GM18498 (cell line): ENCODE measurements around the gene NR0B2.

ENCODE experiments used
- ATAC-seq: cut with Tn5 transposase; IDR thresholded peaks from one replicate; pipeline ENCODE4 v1.9.1; 2021; ENCODE audit warnings: mild to moderate bottlenecking, moderate library complexity; ENCODE audit not compliant: unreplicated experiment

NR0B2 gene

DNA sequence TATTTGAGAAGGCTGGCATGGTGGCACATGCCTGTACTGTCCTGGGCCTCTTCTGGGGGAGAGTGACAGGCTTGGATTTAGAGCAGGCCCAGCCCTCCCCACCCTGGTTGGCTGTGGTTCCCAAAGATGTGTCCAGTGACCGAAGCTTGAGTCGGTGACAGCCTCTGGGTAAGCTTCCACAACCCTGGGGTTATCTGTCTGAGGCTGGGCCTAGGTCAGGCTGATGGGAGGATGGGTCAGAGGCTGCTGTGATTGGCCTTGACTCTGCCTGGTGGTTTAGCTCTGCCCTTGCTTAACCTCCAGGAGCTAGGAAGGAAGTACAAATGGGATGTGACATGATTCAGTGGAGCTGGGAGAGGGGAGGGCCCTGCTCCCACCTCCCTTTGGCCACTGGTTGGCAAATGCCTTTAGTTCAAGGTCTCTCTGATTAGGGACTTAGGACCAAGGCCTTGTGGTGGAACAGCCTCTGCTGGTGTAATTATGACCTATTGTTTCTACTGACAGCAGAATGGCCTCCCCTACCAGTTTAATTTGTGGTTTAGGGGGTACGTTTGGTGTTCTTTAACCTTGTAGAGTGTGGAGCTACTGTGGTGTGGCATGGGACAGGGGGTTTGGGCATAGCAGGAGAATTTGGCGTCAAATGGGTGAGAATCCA, 24.4 kb upstream of the NR0B2 start:
- ATAC-seq, result no peak

- ATAC-seq, result no peak
Observed at GRCh38 chr1:26936823-26937222, 23.0 kb upstream of the NR0B2 start.

DNA sequence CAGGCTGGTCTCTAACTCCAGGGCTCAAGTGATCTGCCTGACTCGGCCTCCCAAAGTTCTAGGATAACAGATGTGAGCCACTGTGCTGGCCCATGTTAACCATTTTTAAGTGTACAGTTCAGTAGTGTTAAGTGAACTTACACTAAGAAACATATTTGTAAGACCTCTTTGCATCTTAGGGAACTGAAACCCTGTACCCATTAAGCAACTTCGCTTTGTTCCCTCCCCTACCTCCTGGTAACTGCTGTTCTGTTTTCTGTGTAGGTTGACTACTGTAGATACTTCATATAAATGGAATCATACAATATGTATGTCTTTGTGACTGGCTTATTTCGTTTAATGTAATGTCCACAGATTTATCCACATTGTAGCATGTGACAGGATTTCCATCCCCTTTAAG, 18.8 kb upstream of the NR0B2 start:
- no peak for ATAC-seq

- ATAC-seq, result no peak
Observed at GRCh38 chr1:26923711-26924110, 9.9 kb upstream of the NR0B2 start.

- no peak for ATAC-seq
Observed at GRCh38 chr1:26922901-26923300, 9.1 kb upstream of the NR0B2 start.

GRCh38 chr1:26922431-26922729, 8.6 kb upstream of the NR0B2 start:
- no peak for ATAC-seq

DNA sequence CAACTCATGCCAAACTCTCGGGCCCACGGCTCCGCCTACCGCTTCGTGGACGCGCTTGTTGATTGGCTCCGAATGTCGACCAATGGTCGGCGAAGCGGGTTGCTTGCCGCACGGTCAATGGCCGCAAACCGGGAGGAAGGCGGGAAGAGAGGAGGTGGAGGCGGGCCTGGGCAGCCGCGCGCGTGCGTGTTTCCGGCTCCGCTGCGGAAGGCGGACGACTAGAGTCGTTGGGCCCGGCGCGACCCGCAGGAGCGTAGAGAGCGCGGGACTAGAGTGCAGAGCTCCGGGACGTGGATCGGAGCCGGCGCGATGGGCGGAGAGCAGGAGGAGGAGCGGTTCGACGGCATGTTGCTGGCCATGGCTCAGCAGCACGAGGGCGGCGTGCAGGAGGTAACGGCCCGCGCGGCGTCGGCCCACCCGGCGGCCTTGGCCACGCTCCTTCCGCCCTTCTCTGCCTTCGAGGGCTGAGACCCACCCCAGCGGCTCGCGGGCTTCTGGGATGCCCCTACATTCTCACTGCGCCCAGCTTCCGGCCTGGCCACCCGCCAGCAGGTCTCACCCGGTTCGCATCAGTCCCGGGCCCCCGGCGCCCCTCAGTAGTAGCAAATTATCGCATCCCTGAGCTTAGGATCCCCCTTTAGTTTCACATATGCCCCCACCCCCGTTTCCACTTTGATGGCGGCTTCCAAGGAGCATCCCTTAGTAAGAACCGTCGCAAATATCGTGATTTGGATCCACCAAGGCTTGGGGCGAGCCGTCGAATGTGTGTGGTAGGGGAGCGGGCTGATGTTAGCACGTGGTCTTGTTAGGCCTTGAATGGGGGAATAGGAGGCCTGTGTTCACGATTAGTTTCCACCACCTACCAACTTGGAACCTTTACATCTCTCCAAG, 8.0 kb upstream of the NR0B2 start, which contains the start of gene NUDC:
Gene NUDC (plus strand): TSS at position 204 of the 891 bp plus-strand sequence. CDS start 106 bp downstream, at position 310.
- ATAC-seq, result peak; percentile 97

DNA sequence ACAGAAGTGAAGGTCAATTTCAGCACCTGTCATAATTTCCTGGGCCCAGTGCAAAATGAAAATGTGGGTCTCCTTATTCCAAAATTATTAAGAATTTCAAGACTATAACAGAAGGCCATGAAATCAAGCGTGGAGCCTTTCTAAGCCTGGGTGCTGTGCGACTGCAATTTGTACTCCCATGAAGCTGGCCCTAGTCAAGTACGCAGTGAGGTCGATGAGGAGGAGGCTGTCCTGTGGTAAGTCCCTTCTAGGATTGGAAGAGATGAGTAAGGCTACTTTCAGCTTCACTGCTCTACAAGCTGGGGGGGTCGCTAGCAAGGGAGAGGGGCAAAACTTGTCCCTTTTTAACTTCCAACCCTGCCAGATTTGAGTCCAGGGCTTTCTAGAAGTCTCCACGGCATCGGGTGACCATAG, 7.4 kb upstream of the NR0B2 start:
- ATAC-seq, result peak; percentile 19

DNA sequence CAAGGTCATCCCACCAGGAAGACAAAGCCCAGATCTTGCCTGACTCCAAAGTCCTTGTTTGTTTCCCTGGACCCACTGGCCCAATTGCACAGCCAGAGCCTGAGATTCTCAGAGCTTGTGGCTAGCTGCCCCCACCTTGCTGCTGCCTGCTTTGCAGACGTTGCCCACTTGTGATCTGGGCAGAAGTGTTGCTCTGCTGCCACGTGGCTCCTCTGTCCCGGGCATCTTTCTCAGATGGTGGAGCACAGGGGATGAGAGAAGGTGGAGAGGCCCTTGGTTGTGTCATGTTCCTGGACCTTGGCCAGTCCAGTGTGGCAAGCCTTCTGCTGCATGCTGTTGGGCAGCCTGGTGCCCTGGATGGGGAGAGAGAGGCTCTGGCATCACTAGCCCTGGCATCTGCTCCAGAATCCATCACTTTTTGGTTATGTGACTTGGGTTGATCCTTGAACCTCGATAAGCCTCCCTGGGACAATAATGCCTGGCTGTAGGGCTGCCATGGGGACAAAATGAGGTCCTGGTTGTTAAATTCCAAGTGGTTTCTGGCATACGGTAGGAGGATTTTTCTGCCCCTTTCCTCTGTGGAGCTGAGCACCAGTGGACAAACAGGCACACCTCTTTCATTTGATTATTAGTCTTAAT, 1.5 kb upstream of the NR0B2 start:
- no peak for ATAC-seq

GRCh38 chr1:26913389-26913753, 404 bp downstream of the NR0B2 start:
- no peak for ATAC-seq

DNA sequence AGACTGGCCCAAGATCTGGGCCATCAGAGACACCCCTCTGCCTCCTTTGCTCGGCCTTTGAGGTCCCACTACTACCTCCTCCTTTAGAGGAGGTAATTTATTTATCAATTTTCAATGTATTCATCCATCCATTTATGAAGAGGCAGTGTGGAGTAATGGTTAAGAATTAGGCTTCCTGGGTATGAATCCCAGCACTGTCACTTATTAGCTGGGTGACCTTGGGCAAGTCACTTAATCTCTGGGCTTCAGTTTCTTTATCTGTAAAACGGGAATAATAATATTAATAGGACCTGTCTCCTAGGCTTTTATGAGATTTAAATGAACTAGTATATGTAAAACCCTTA, 1.7 kb downstream of the NR0B2 start:
- no peak for ATAC-seq

- no peak for ATAC-seq
Observed at GRCh38 chr1:26911399-26912146, 2.2 kb downstream of the NR0B2 start.

- ATAC-seq, result no peak
Observed at GRCh38 chr1:26910343-26911160, 3.2 kb downstream of the NR0B2 start.

- ATAC-seq, result no peak
Observed at GRCh38 chr1:26909951-26910342, 3.8 kb downstream of the NR0B2 start.

DNA sequence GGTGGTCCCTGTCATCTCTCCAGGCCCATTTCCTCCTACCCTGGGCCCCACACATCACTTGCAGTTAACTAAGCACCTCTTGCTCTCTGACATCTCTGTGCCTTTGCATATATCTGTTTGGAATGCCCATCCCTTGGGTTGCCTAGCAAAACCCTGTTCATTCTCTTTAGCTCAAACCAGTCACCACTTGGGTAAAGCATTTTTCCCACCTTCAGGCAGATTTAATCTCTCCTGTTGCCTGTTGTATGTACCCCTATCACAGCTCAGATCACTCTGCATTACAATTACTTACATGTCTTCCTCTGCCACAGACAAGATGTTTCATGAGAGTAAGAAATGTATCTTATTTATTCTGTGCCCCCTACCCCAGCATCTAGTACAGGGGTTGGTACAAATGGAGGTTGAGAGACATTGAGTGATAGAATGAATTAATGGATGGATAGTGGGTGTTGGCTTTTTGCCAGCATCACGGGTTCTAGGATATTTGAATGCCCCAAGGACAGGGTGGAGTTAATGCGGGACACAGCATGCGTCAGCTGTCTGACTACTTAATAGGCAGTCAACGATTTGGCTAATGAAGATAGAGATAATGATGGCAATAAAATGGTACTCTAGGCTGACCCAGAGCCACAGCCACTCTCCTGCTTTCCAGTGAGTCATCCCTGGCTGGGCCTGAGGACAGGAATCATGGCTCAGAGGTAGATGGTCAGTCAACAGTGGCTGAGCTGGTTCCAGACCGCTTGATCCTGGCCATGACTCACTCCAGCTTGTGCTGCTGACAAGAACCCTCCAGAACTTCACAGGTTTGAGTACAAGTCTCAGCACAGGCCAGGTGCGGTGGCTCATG, 6.5 kb downstream of the NR0B2 start:
- no peak for ATAC-seq

- ATAC-seq, result no peak
Observed at GRCh38 chr1:26900815-26901511, 12.8 kb downstream of the NR0B2 start.

- ATAC-seq, result peak; percentile 88
Observed at GRCh38 chr1:26900001-26900814, 13.6 kb downstream of the NR0B2 start, which contains the start of gene GPATCH3. Gene GPATCH3 (minus strand): TSS chr1:26900467. CDS start chr1:26900442, 25 bp downstream.

DNA sequence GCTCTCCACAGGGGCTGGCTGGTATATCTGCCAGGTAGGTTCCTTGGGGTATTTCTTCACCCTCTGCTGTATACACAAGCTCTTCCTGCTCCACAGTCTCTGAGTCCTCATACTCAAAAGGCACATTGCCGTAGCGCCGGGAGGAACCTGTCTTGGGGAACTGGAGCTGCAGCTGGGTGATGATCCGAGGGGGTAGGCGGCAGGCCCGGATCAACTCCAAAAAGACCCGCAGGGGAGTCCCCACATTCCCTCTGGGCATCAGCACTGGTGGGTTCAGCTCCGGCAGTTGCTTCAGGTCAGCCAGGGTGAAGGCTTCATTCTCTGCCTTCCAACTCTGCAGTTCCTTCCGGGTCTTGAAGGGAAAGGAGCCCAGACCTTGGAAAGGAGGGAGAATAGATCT, 16.4 kb downstream of the NR0B2 start:
- ATAC-seq, result no peak
